SK-N-DZ (cell line): ENCODE data around the gene C10orf120. TPM values are rescaled to one million over a fixed set of nuclear protein-coding genes. Genes with fewer than 3 reads are reported as not detected.

Experiments used
- DNase-seq: peaks from one replicate; pipeline ENCODE4 v3.0.0-alpha.2; 2015; ENCODE audit warnings: low spot score
- polyA plus RNA-seq, 2 experiments: library from polyadenylated mRNA; depleted of rRNA; stranded (reverse); fragments of >200 nt; gene quantifications; 2 replicates each; pipeline ENCODE4 v1.2.3, GENCODE V29; 2014

The C10orf120 gene
- not detected in 2 replicates for polyA plus RNA-seq (2014; cell fraction: cytosol; rRNA removed)
- polyA plus RNA-seq (2014; cell fraction: nucleus; rRNA removed) = not detected in 2 replicates

GRCh38 chr10:122699796-122700455 is at the start of gene C10orf120:
C10orf120 (minus strand) TSS chr10:122699846; CDS start chr10:122699790, 56 bp downstream.
- no peak for DNase-seq

- DNase-seq = no peak
Observed at GRCh38 chr10:122748496-122748895, 48.9 kb upstream of the C10orf120 start.

GRCh38 chr10:122746408-122746807 is 46.8 kb upstream of the C10orf120 start:
- DNase-seq = no peak

- no peak for DNase-seq
Observed at GRCh38 chr10:122744257-122744656, 44.6 kb upstream of the C10orf120 start.

GRCh38 chr10:122740640-122741039 is 41.0 kb upstream of the C10orf120 start:
- no peak for DNase-seq

GRCh38 chr10:122738031-122738430 is 38.4 kb upstream of the C10orf120 start:
- DNase-seq = no peak

GRCh38 chr10:122733931-122734665 is 34.5 kb upstream of the C10orf120 start:
- DNase-seq = no peak

- no peak for DNase-seq
Observed at GRCh38 chr10:122733443-122733842, 33.8 kb upstream of the C10orf120 start.

- no peak for DNase-seq
Observed at GRCh38 chr10:122730238-122730637, 30.6 kb upstream of the C10orf120 start.

- no peak for DNase-seq
Observed at GRCh38 chr10:122729126-122729525, 29.5 kb upstream of the C10orf120 start.

GRCh38 chr10:122727426-122727825 is 27.8 kb upstream of the C10orf120 start:
- no peak for DNase-seq

- DNase-seq = no peak
Observed at GRCh38 chr10:122725768-122726167, 26.1 kb upstream of the C10orf120 start.

GRCh38 chr10:122725006-122725405 is 25.4 kb upstream of the C10orf120 start:
- DNase-seq = no peak

GRCh38 chr10:122721111-122721510 is 21.5 kb upstream of the C10orf120 start:
- DNase-seq = no peak

- no peak for DNase-seq
Observed at GRCh38 chr10:122716025-122716424, 16.4 kb upstream of the C10orf120 start.

- no peak for DNase-seq
Observed at GRCh38 chr10:122715576-122715975, 15.9 kb upstream of the C10orf120 start.

- DNase-seq = no peak
Observed at GRCh38 chr10:122713091-122713885, 13.6 kb upstream of the C10orf120 start.

- no peak for DNase-seq
Observed at GRCh38 chr10:122710576-122710975, 10.9 kb upstream of the C10orf120 start.

- DNase-seq = no peak
Observed at GRCh38 chr10:122709971-122710370, 10.3 kb upstream of the C10orf120 start.

- DNase-seq = no peak
Observed at GRCh38 chr10:122707535-122707934, 7.9 kb upstream of the C10orf120 start.

GRCh38 chr10:122706947-122707346 is 7.3 kb upstream of the C10orf120 start:
- DNase-seq = no peak

- no peak for DNase-seq
Observed at GRCh38 chr10:122706467-122706866, 6.8 kb upstream of the C10orf120 start.
